Type B pancreatic cell (in vitro differentiated cells): ENCODE results near the gene CYP4B1. TPM values are rescaled to one million over a fixed set of nuclear protein-coding genes. Genes with fewer than 3 reads are reported as not detected.
A peak's percentile ranks its signal among the peaks of the same experiment; 100 is the strongest.

Source experiments
- DNase-seq: peaks from one replicate; pipeline ENCODE4 v3.0.0; 2021; ENCODE audit warnings: mixed read lengths; ENCODE audit not compliant: unreplicated experiment; ENCODE audit errors: extremely low spot score
- H3K27ac Mint-ChIP-seq: 2 replicates; pipeline ENCODE4 v1.8.0; 2021; ENCODE audit warnings: mild to moderate bottlenecking, mixed read lengths
- H3K27me3 Mint-ChIP-seq: 2 replicates; pipeline ENCODE4 v1.8.0; 2021; ENCODE audit warnings: mixed read lengths
- H3K36me3 Mint-ChIP-seq: 2 replicates; pipeline ENCODE4 v1.8.0; 2021; ENCODE audit warnings: mixed read lengths
- H3K4me1 Mint-ChIP-seq: one replicate; pipeline ENCODE4 v1.8.0; 2021; ENCODE audit warnings: mixed read lengths; ENCODE audit not compliant: unreplicated experiment
- H3K4me3 Mint-ChIP-seq: 2 replicates; pipeline ENCODE4 v1.8.0; 2021; ENCODE audit warnings: mild to moderate bottlenecking, mixed read lengths
- H3K9me3 Mint-ChIP-seq: 2 replicates; pipeline ENCODE4 v1.8.0; 2021; ENCODE audit warnings: mixed read lengths
- CTCF ChIP-seq: fragments of 200-600 bp; sonication (generic); conservative IDR thresholded peaks from 2 replicates; pipeline ENCODE4 v1.5.0; 2021; ENCODE audit warnings: antibody characterized with exemption, mild to moderate bottlenecking
- total RNA-seq: library from RNA; stranded (reverse); gene quantifications from 2 replicates; pipeline ENCODE4 v1.2.1, GENCODE V29; 2021; ENCODE audit warnings: low replicate concordance

The CYP4B1 gene
- total RNA-seq, 1 donor from 2014 or later = 25.7 TPM

- Mint-ChIP-seq H3K36me3 (no peaks in the 10 kb centered on the region), H3K4me3 (no peak overlapping the region), H3K4me1 (no peaks in the 10 kb centered on the region), H3K9me3 (peaks cover 9% of the 10 kb centered on the region), H3K27me3 (no peaks in the 10 kb centered on the region), H3K27ac (no peak overlapping the region)
- TF ChIP-seq CTCF = no peak
- DNase-seq = no peak
Measured at GRCh38 chr1:46804027-46804889, 5.4 kb downstream of the CYP4B1 start.

- H3K36me3 Mint-ChIP-seq = no peaks in the 10 kb centered on the region
- no peak for TF ChIP-seq CTCF
- peaks cover 9% of the 10 kb centered on the region for H3K9me3 Mint-ChIP-seq
- H3K27me3 Mint-ChIP-seq = no peaks in the 10 kb centered on the region
- H3K4me1 Mint-ChIP-seq = no peaks in the 10 kb centered on the region
- no peak overlapping the region for H3K4me3 Mint-ChIP-seq
- H3K27ac Mint-ChIP-seq = no peak overlapping the region
- no peak for DNase-seq
Measured at GRCh38 chr1:46804926-46805325, 6.1 kb downstream of the CYP4B1 start.

GRCh38 chr1:46805755-46806154 is 6.9 kb downstream of the CYP4B1 start:
- no peak for DNase-seq
- TF ChIP-seq CTCF = no peak

GRCh38 chr1:46806196-46807020 is 7.6 kb downstream of the CYP4B1 start:
- Mint-ChIP-seq H3K4me1 (no peaks in the 10 kb centered on the region), H3K4me3 (peak overlapping the region; percentile 24), H3K27ac (no peak overlapping the region), H3K9me3 (peaks cover 9% of the 10 kb centered on the region), H3K36me3 (no peaks in the 10 kb centered on the region), H3K27me3 (no peaks in the 10 kb centered on the region)
- TF ChIP-seq CTCF = no peak
- no peak for DNase-seq

More at GRCh38 chr1:46805755-46806154, 6.9 kb downstream of the CYP4B1 start:
- Mint-ChIP-seq H3K4me1 (no peaks in the 10 kb centered on the region), H3K36me3 (no peaks in the 10 kb centered on the region), H3K27me3 (no peaks in the 10 kb centered on the region), H3K27ac (no peak overlapping the region), H3K4me3 (peak overlapping the region; percentile 24), H3K9me3 (peaks cover 9% of the 10 kb centered on the region)

GRCh38 chr1:46807046-46807972 is 8.5 kb downstream of the CYP4B1 start:
- no peaks in the 10 kb centered on the region for H3K36me3 Mint-ChIP-seq
- H3K27ac Mint-ChIP-seq = no peak overlapping the region
- H3K9me3 Mint-ChIP-seq = peaks cover 9% of the 10 kb centered on the region
- TF ChIP-seq CTCF = no peak
- no peak for DNase-seq
- no peaks in the 10 kb centered on the region for H3K27me3 Mint-ChIP-seq
- no peak overlapping the region for H3K4me3 Mint-ChIP-seq
- no peaks in the 10 kb centered on the region for H3K4me1 Mint-ChIP-seq
